Thymus (tissue), 11 donors: Measurements from ENCODE around the gene MYO7B. TPM values are rescaled to one million over a fixed set of nuclear protein-coding genes. Genes with fewer than 3 reads are reported as not detected.

ENCODE experiments used
- DNase-seq, 9 donors: peaks; one replicate each; pipeline ENCODE4 v3.0.0-alpha.2; 2013; ENCODE audit warnings: low spot score in 9 of 9, low read depth in 6 of 9, missing footprints in 1 of 9
- H3K27ac ChIP-seq, 2 donors: one replicate each; pipeline ENCODE4 v1.5.1; 2013; ENCODE audit warnings: control low read depth in 1 of 2, low read depth in 1 of 2, low read length in 1 of 2, mild to moderate bottlenecking in 1 of 2, moderate library complexity in 1 of 2
- H3K27me3 ChIP-seq, 2 donors: one replicate each; pipeline ENCODE4 v1.5.1; 2013; ENCODE audit warnings: low read length in 1 of 2; ENCODE audit not compliant: control insufficient read depth in 2 of 2, insufficient read depth in 1 of 2
- H3K36me3 ChIP-seq, 2 donors: one replicate each; pipeline ENCODE4 v1.5.1; 2013; ENCODE audit warnings: low read length in 1 of 2, mild to moderate bottlenecking in 1 of 2, moderate library complexity in 1 of 2; ENCODE audit not compliant: control insufficient read depth in 2 of 2, insufficient read depth in 2 of 2
- H3K4me1 ChIP-seq, 2 donors: one replicate each; pipeline ENCODE4 v1.5.1; 2013; ENCODE audit warnings: low read length in 2 of 2; ENCODE audit not compliant: control insufficient read depth in 2 of 2, insufficient read depth in 2 of 2
- H3K4me3 ChIP-seq, 2 donors: one replicate each; pipeline ENCODE4 v1.5.1; 2013; ENCODE audit warnings: low read length in 2 of 2, control low read depth in 1 of 2, mild to moderate bottlenecking in 1 of 2
- H3K9me3 ChIP-seq, 2 donors: one replicate each; pipeline ENCODE4 v1.5.1; 2013; ENCODE audit warnings: low read length in 1 of 2, mild to moderate bottlenecking in 1 of 2; ENCODE audit not compliant: control insufficient read depth in 2 of 2, insufficient read depth in 1 of 2
- WGBS: extraction: QIAGEN DNeasy Blood & Tissue Kit; methylation state at CpG from one replicate; pipeline ENCODE4 v1.1.7; 2013; 5-methylcytosine and 5-hydroxymethylcytosine counted together
- polyA plus RNA-seq: library from polyadenylated mRNA; stranded (reverse); fragments of 200-250 nt; gene quantifications from one replicate; pipeline ENCODE4 v1.2.3, GENCODE V29; 2013
- total RNA-seq: library from RNA; stranded (reverse); fragments of 120-200 nt; gene quantifications from one replicate; pipeline ENCODE4 v1.2.4, GENCODE V29; 2013
- donor health status: healthy.

MYO7B gene
- total and polyA plus RNA-seq, 2 donors, result 4.4 to 5.2 TPM

DNA sequence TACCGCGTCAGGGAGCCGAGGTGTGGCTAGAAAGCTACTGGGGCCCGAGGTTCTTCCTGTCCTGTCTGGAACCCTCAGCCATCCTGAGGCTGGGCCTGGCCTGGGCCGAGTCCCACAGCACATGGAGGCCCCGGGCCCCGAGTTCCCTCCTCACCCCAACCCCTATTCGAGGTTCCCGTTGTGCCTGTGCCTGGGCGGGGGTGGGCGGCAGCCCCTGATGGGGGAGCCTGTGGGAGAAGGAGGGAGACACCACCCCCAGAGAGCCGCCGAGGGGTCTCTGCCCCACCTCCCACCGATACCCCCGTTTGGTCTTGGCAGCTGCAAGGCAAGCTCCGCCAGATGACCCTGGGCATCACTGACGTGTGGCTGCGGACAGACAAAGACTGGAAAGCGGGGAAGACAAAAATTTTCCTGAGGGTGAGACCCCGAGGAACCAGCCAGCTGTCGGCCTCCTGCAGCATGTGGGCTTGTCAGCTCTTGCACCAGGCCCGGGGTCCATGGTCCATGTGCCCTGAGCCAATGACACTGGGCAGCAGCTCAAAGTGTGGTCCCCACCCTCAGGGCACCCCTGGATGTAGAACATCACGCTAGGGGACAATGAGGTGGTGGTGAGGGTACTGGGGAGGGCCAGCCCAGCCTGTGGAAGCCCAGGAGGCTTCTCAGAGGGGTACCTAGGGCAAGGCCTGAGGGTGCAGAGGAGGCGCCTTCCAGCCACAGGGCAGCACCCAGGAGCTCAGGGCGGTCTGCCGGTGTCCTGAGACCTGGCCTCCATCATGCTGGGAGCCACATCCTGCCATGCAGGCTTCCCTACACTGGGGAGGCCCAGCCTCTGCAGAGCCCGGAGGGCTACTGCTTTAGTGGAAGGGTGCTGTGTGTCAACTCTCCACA lies 58.0 kb downstream of the MYO7B start:
- no peak overlapping the region for H3K4me3 ChIP-seq
- peaks cover 0 to 10% of the 10 kb centered on the region in 2 donors for H3K9me3 ChIP-seq
- H3K36me3 ChIP-seq, result no peaks in the 10 kb centered on the region
- 93% methylated on average over 27 of the region's 27 CpGs for WGBS
- no peaks in the 10 kb centered on the region for H3K27me3 ChIP-seq
- H3K4me1 ChIP-seq, result peaks cover 2 to 8% of the 10 kb centered on the region in 2 donors
- no peak overlapping the region for H3K27ac ChIP-seq
- no peak for DNase-seq

DNA sequence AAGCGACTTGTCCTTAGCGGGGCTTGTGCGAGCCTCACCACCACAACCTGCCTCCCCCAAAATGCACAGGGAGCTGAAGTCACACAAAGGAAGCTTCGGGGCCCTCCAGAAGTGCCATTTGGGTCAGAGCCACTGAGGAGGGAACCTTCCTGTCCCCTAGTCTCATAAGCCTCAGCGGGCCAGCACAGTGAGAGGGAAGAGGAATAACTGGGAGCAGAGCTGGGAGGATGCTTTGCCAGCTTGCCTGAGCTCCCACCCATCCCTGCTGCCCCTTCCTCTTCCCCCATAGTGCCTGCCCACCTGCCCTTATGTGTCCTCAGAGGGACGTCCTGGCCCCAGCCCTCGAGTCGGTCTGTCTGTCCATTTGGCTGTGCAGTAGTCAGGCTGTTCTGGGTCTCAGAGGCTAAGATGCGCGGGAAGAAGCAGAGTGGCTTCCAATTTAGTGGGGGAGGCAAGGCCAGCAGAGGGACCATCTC lies 58.7 kb downstream of the MYO7B start:
- Histone ChIP-seq H3K9me3 (peaks cover 0 to 10% of the 10 kb centered on the region in 2 donors), H3K4me3 (no peak overlapping the region), H3K36me3 (no peaks in the 10 kb centered on the region), H3K27me3 (no peaks in the 10 kb centered on the region), H3K4me1 (peaks cover 2 to 8% of the 10 kb centered on the region in 2 donors), H3K27ac (no peak overlapping the region)
- DNase-seq, result no peak
- 96% methylated on average over 10 of the region's 10 CpGs for WGBS

DNA sequence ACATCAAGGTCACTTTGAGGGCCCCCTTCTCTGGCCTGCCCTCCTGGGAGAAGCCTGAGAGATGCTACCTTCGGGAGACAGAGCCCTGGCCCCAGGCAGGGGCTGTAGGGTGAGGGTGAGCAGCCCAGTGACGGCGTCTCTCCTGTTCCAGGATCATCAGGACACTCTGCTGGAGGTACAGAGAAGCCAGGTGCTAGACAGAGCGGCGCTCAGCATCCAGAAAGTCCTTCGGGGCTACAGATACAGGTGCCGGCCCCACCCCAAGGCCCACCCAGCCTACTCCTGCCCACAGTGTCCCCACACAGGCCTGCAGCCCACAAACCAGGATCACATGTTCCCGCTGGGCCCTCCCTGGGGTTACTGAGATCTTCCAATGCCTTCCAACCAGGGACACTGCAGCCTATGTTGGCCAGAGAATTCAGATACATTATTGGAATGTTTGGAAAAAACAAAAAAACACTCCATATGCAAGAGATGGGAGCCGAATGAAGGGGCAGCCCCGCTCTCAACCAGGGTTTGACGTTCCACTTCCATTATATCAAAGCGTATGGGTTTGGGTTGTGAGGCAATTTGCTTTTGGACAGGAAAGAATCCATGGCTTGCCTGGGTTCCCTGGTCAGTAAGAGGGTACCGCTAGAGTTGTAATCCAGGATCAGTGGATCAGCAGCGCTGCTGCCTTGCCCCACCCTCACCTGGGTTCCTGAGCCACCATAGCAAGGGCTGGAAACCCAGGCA lies 61.0 kb downstream of the MYO7B start:
- Histone ChIP-seq H3K4me3 (no peak overlapping the region), H3K4me1 (peaks cover 2 to 4% of the 10 kb centered on the region in 2 donors), H3K36me3 (no peaks in the 10 kb centered on the region), H3K9me3 (peaks cover 0 to 10% of the 10 kb centered on the region in 2 donors), H3K27me3 (no peaks in the 10 kb centered on the region), H3K27ac (no peak overlapping the region)
- no peak for DNase-seq
- 97% methylated on average over 14 of the region's 14 CpGs for WGBS

DNA sequence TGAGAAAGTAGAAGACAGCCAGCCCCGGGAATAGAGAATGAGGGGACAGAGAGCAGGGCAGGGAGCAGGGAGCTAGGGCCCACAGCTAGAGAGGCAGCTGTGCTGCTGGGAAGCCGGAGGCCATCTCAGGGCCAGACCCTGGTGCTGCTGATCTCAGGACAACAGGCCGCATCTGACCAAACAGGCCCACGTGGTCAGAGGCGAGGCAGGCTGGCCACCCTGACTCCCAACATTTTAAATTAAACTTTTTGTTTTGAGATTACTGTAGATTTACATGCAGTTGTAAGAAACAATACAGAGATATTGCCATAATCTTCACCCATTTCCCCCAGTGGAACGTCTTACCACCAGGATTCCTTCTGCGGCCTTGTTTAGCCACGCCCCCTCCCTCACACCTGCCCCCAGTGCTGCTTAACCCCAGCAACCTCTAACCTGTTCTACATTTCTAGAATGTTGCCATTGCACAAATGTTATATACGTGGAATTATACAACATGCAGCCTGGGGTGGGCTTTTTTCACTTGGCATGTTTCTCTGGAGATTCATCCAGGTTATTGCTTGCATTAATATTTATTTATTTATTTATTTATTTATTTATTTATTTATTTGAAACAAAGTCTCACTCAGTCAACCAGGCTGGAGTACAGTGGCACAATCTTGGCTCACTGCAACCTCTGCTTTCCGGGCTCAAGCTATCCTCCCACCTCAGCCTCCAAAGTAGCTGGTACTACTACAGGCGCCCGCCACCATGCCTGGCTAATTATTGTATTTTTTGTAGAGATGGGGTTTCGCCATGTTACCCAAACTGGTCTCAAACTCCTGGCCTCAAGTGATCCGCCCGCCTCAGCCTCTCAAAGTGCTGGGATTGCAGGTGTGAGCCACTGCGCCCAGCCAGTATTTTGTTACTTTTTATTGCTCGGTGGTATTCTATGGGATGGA lies 61.8 kb downstream of the MYO7B start:
- no peak for DNase-seq
- WGBS, result 82% methylated on average over 17 of the region's 17 CpGs
- Histone ChIP-seq H3K4me3 (no peak overlapping the region), H3K9me3 (peaks cover 0 to 10% of the 10 kb centered on the region in 2 donors), H3K27me3 (no peaks in the 10 kb centered on the region), H3K27ac (no peak overlapping the region), H3K36me3 (no peaks in the 10 kb centered on the region), H3K4me1 (peaks cover 0 to 2% of the 10 kb centered on the region in 2 donors)

DNA sequence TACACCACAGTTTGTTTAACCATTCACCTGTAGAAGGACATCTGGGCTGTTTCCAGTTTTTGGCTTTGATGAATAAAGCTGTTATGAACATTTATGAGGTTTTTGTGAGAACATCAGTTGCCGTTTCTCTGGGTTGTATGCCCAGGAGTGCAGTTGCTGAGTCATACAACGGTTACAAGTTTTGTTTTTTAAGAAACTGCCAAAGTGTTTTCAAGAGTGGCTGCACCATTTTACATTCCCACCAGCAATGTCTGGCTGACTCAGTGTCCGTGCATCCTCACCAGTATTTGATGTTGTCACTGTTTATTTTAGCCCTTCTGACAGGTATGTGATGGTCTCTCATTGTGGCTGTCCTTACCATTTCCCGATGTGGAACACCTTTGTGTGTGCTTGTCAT lies 62.5 kb downstream of the MYO7B start:
- Histone ChIP-seq H3K36me3 (no peaks in the 10 kb centered on the region), H3K9me3 (peaks cover 0 to 10% of the 10 kb centered on the region in 2 donors), H3K27me3 (no peaks in the 10 kb centered on the region), H3K4me1 (peaks cover 0 to 2% of the 10 kb centered on the region in 2 donors), H3K4me3 (no peak overlapping the region), H3K27ac (no peak overlapping the region)
- 49% methylated on average over 4 of the region's 4 CpGs for WGBS
- DNase-seq, result no peak

DNA sequence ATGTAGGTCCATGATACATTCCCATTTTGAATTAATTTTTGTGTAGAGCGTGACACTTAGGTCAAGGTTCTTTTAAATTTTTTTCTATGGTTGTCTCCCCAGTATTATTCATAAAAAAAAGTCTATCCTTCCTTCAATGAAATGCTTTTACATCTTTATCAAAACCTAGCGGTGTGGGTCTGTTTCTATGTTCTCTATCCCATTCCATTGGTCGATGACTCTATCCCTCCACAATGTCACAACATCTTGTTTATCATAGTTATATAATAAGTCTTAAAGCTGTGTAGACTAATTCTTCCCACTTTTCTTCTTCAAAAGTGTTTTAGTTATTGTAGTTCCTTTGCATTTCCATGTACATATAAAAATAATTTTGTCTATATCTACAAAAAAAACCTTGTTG lies 63.2 kb downstream of the MYO7B start:
- no peak for DNase-seq
- peaks cover 0 to 10% of the 10 kb centered on the region in 2 donors for H3K9me3 ChIP-seq
- peaks cover 0 to 2% of the 10 kb centered on the region in 2 donors for H3K4me1 ChIP-seq
- no peak overlapping the region for H3K27ac ChIP-seq
- WGBS, result 95% methylated on average over 3 of the region's 3 CpGs
- no peaks in the 10 kb centered on the region for H3K36me3 ChIP-seq
- no peak overlapping the region for H3K4me3 ChIP-seq
- H3K27me3 ChIP-seq, result no peaks in the 10 kb centered on the region

DNA sequence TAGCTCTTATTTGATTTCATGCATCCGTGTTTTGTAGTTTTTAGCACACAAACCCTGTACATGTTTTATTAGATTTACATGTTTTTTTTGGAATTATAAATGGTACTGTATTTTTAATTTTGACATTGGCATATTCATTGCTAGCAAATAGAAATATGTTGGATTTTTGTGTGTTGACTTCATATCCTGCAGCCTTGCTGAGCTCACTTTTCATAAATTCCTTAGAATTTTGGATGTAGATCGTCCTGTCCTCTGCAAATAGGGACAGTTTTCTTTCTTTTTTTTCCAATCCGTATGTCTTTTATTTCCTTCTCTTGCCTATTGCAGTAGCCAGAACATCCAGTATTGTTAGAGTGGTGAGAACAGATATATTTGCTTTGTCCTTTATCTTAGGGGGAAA lies 63.7 kb downstream of the MYO7B start:
- Histone ChIP-seq H3K27me3 (no peaks in the 10 kb centered on the region), H3K4me1 (peaks cover 2 to 3% of the 10 kb centered on the region in 2 donors), H3K36me3 (no peaks in the 10 kb centered on the region), H3K27ac (no peak overlapping the region), H3K4me3 (no peak overlapping the region), H3K9me3 (peaks cover 0 to 10% of the 10 kb centered on the region in 2 donors)
- WGBS, result 95% methylated on average over 3 of the region's 3 CpGs
- no peak for DNase-seq

DNA sequence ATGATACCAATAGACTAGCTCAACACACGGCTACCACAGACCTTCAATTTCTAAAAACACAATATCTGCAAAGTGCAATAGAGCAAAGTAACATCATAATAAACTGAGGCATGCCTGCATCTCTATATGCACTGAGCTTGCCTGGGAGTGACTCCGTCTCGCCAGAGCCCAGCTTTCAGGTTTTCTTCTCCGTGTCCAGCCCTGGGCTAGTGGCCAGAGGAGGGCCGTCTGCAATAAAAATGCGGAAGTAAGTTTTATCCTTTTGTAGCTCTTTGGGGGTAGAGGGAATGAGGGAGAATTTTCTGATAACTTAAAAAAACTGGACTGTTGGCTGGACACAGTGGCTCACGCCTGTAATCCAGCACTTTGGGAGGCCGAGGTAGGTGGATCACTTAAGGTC lies 69.5 kb downstream of the MYO7B start:
- no peaks in the 10 kb centered on the region for H3K27me3 ChIP-seq
- H3K36me3 ChIP-seq, result no peaks in the 10 kb centered on the region
- no peaks in the 10 kb centered on the region for H3K9me3 ChIP-seq
- H3K4me1 ChIP-seq, result peaks cover 10 to 29% of the 10 kb centered on the region in 2 donors
- WGBS, result 96% methylated on average over 8 of the region's 8 CpGs
- H3K27ac ChIP-seq, result no peak overlapping the region
- DNase-seq, result no peak
- H3K4me3 ChIP-seq, result no peak overlapping the region
